ENCODE results near the gene HYAL2.

HYAL2 gene

DNA sequence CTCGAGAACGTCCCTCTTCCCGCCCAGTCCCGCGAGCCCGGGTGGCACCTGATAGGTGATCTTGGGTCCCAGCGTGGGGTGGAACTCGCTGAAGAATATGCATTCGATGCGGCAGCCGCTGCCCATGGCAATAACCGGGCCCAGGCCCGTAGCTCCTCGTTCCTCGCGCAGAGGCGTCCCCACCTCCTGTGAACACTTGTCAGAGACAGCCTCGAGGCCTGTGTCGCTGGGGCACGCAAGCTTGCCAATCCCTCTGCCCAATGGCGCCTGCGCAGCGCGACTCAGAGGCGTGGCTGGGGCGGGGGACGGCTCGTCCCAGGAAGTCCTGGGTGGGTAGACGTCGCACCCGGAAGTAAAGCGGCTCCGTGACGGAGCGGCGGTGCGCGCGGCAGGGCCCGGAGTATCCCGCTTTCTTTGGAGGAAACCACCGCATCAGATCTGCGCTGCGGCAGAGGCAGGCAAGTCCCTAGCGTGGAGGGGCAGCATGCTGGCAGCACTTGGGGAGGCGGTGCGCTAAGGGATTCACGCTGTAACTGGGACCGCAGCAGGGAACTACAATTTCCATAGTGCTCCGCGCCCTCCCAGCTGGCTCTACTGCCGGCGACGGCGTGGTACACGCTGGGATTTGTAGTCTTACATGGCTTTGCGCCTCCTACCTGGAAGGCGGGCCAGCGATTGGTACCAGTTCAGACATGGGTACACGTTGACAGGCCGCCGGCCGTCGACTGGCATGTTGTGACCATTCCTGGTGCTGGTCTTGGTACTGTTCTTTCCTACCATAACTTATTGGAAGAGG lies 28.2 kb upstream of the HYAL2 start, which contains the start of the genes CYB561D2 and NPRL2:
Gene CYB561D2 (plus strand): TSS at position 336 of the 796 bp plus-strand sequence. CDS start 572 bp downstream, outside the sequence.
Gene NPRL2 (minus strand): TSS at position 249 of the 796 bp plus-strand sequence. CDS start 123 bp downstream, at position 126.
- peak; percentile 98 to 99 for DNase-seq (ENCODE audit: low read depth in 2 of 2)

DNA sequence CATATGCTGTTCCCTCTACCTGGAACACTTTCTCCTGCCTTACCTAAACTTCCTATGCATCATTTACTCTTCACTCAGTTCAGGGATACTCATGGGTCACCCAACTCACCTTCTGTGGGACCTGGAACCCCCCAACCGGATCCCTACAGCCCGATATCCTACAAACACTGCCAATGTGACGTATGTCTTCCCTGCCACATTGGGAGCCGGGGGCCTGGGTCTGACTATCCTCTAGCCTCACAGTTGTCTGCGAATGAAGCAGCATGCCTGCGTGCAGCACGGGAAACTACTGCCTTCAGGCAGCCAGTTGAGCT lies 27.6 kb upstream of the HYAL2 start:
- no peak for DNase-seq (ENCODE audit: low read depth in 2 of 2)

DNA sequence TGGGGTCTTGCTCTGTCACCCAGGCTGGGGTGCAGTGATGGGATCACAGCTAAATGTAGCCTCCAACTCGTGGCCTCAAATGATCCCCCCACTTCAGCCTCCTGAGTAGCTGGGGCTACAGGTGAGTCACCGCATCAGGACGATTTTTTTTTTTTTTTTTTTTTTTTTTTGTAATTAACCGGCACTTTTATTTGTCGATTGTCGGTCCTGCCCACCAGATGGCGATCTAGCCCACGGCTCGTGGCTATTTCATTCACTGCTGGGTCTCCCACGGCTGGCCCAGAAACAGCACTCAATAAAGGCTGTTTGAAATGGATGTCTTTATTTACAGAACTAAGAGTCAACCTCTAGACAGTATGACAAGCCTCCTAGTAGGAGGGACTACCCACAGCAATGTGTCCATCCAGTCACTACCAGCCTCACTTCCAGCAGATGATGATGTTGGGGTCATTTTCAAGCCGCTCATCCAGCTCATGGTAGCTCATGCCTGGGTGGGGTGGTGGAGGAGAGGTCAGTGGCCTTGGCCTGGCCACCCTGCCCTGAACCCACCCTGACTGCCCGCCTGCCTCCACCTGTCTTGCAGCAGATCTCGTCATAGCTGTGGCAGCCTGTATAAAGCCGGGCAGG lies 24.8 kb upstream of the HYAL2 start:
- DNase-seq (ENCODE audit: low read depth in 2 of 2) = peak; percentile 59 to 67

DNA sequence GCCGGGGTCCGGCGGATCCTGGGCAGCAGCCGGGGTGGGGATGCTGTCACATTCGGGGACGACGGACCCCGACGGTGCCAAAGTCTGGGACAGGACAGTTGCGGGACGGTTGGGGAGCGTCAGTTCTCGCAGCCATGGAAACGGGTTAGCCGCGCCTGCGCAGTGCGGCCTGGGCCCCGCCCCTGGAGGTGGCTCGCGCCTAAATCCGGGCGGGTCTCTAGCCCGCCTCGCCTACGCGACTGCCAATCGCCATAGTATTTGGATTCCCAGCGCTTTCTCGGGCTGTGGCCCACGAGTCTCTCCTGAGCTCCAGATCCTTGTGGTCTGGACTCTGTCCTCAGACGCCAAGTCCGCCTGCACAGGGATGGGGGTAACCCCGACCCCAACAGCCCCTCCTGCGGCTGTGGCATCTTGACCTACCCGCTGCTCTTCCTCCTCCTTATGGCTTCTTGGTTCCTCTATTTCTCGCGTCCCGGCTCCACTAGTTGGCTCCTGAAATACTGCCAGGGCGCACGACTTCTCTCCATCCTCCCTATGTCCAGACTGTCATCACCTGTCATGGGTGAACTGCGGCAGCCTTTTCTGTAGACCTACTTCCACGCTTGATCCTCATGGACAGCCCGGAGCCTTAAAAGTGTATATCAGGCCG lies 23.2 kb upstream of the HYAL2 start, which contains the start of gene ZMYND10:
Gene ZMYND10 (minus strand): TSS at position 147 of the 649 bp plus-strand sequence. CDS start 153 bp downstream, outside the sequence.
- DNase-seq (ENCODE audit: low read depth in 2 of 2) = peak; percentile 76 to 78

DNA sequence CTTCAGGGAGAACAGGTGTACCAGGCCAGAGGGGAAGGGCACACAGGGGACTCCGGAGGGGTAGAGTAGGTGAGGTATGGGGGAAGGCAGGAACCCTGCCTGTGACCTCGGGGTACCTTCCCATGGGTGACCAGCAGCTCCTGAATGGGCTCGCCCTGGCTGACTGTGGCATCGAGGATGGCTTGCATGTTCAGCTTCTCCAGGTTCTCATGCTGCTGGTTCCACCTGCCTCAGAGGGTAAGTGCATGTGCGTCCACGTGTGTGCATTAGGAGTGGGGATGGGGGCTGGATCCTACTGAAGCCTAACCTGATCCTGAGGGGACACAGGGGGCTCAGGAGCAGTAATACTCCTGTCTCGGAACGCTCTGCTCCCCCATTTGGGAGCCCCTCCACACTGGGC lies 22.5 kb upstream of the HYAL2 start:
- DNase-seq (ENCODE audit: low read depth in 2 of 2) = no peak

DNA sequence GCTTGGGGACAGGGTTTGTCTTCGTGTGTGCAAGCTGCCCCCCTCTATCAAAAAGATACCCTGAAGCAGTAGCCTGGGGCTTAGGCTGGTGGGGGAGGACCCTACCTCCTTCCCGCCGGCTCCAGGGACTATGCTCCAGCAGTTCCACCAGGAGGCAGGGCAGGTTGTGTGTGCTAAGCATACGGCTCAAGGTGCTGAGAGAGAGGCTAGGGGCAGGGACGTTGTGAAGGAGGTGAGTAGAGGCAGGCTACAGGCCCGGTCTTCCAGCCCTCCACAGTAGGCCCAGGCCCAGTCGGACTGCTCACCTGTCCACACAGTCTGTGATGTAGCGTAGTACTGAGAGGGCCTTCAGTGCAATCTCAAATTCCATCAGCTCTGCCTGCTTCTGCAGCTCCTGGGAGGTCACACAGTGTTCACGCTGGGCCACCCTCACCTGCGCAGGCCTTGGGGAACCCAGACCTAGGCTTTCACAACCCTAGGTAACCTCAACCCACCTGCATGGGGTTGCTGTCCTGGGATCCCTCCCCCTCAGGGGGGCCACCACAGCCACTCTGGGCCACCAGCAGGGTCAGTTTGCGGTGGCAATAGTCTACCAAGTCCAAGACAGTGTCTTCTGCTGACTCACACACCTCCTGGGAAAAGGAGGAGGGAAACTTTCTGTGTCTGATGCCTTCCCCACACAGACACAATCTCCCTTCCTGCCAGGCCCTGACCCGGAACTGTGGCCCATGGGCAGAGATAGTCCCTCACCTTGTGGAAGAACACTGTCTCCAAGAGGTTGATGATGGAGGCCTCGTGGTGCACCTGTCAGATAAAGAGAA lies 20.5 kb upstream of the HYAL2 start:
- DNase-seq (ENCODE audit: low read depth in 2 of 2) = no peak

DNA sequence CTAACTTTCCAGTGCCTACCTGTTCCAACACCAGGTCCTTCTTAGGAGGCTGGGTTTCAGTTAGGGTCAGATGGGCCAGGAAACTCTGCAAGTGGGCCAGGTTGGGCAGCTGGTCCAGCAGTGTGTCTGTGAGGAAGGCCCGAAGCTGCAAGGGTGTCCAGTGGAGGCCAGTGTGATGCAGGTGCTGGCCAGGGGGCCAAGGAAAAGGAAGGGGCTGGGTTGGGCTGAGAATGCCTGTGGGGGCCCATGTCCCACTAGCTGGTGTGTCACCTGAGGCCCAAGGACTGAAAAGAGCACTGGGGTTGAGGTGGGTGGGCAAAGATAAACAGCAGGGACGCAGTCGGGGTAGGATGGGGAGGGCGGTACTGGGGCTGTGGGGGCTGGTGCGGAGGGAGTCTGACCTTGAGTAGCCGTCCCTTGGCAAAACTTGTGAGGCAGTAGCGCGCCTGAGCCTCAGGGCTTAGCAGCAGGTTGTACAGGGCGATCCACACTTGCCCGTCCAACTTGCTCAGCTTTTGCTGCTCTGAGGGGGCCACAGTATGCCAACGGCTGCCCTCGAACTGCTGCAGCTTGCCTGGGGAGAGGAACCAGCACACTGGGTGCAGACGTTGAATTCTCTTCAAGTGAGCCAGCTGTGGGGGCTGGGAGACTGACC lies 19.6 kb upstream of the HYAL2 start:
- DNase-seq (ENCODE audit: low read depth in 2 of 2) = no peak

DNA sequence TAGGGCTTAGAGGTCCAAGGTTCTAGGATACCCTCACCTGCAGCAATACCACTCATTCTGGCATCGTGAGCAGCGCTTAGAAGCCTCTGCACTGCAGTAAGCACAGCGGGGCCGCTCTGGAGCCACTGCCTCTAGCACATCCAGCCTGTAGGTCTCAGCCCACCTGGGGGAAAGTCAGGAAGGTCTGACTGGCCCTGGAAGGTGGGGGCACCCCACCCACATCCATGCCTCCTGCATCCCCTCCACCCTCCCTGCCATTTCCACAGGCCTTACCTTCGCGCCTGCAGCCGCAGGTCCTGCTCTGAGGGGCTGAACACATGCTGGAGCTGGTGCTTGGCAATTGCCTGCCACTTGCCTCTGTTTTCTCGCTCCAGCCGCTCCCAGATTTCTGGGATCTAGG lies 19.0 kb upstream of the HYAL2 start:
- no peak for DNase-seq (ENCODE audit: low read depth in 2 of 2)

DNA sequence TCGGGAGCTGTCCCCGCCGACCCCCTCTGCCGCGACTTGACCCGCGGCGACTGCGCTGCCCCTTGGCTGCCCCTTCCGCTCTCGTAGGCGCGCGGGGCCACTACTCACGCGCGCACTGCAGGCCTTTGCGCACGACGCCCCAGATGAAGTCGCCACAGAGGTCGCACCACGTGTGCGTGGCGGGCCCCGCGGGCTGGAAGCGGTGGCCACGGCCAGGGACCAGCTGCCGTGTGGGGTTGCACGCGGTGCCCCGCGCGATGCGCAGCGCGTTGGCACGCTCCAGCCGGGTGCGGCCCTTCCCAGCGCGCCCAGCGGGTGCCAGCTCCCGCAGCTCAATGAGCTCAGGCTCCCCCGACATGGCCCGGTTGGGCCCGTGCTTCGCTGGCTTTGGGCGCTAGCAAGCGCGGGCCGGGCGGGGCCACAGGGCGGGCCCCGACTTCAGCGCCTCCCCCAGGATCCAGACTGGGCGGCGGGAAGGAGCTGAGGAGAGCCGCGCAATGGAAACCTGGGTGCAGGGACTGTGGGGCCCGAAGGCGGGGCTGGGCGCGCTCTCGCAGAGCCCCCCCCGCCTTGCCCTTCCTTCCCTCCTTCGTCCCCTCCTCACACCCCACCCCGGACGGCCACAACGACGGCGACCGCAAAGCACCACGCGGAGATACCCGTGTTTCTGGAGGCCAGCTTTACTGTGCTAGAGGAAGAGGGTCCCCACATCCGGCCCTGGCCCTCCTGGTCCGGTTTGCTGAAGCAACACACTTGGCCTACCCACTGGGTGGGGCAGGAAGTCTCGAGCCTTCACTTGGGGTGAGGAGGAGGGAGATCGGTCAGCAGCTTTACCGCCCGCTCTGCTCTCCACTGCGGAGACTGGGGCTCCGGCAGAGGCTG lies 18.1 kb upstream of the HYAL2 start, which contains the start of gene RASSF1:
Gene RASSF1 (minus strand): TSS at position 389 of the 882 bp plus-strand sequence. CDS start 31 bp downstream, at position 358.
- DNase-seq (ENCODE audit: low read depth in 2 of 2) = peak; percentile 59 to 79

DNA sequence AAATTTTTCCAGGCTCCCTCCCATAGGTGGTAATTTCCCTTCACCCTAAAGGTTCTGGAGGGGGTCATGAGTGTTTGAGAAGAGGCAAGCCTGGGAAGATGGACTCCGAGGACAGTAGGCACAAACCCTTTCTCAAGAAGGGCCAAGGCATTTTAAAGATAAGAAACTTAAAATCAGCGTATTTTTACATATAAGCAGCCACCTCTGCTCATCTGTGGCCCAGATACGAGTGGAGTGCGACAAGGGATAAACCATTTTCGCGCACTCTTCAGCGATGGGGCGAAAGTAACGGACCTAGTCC lies 17.6 kb upstream of the HYAL2 start:
- no peak for DNase-seq (ENCODE audit: low read depth in 2 of 2)

DNA sequence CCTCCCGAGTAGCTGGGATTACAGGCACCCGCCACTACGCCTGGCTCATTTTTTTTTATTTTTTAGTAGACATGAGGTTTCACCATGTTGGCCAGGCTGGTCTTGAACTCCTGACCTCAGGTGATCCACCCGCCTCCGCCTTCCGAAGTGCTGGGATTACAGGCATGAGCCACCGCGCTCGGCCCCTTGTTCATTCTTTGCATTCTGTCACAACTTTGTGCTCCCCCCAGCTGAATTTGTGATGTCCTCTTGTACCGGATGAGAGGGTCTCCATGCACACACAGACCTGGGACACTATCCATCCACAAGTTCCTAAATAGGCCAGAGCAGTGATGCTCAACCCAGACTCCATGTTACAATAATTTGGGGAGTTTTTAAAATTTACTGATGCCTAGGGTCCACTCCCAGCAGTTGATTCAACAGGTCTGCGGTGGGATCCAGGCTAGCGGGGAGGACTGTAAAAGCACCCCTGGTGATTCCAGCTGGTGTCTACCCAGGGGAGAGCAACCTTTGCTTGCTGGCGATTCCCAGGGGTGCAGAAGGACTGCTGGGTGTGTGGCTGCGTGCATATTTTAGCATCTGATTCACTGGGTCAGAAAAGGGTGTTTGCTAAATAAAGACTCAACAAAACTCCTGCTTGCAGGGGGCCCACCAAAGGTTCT lies 17.1 kb upstream of the HYAL2 start:
- DNase-seq (ENCODE audit: low read depth in 2 of 2) = no peak

DNA sequence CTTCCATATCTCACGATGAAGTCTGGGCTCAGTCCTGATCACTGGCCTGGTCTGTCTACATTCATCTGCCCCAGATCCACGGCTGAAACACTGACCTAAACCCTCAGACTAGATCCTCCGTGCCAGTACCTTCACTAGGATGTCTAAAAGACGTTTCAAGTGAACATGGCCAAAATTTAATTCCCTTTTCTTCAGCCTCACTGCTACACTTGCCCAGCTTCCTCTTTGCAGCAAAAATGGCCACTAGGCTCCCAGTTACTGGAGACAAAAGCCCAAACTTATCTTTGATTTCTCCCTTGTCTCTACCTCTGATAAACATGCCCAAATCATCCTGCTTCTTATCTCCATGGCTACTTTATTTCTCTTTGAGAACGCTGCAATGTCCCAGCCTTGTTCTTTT lies 16.4 kb upstream of the HYAL2 start:
- no peak for DNase-seq (ENCODE audit: low read depth in 2 of 2)

DNA sequence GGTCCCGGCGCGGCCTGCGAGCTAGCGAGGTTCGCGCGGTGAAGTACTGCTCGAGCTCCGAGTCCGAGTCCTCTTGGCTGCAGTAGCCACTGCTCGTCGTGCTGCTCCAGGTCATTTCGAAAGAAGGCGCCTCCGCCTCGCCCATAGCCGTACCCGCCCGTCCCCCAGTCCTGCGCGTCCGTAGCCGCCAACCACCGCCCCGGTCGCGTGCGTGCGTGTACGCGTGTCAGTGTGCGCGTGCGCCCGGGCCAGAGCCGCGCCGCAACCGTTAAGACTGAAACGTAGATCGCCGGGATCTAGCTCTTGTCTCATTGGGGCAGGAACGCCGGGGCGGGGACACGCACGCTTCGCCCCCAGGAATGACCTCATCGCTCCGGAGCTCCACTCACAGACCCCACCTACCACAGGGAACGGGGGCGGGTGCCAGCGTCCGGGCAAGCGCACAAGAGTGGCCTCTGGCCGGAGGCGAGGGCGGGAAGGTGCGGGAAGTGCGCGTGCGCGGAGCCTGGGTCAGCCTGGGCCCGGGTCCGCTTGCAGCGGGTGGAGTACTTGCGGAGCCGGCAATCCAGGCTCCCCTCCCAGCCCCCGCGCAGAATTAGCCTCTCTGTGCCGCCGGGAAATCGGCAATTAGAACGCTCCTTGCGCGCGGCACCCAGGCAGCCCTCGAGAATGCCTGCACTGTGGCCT lies 14.8 kb upstream of the HYAL2 start:
- peak; percentile 91 to 98 for DNase-seq (ENCODE audit: low read depth in 2 of 2)

DNA sequence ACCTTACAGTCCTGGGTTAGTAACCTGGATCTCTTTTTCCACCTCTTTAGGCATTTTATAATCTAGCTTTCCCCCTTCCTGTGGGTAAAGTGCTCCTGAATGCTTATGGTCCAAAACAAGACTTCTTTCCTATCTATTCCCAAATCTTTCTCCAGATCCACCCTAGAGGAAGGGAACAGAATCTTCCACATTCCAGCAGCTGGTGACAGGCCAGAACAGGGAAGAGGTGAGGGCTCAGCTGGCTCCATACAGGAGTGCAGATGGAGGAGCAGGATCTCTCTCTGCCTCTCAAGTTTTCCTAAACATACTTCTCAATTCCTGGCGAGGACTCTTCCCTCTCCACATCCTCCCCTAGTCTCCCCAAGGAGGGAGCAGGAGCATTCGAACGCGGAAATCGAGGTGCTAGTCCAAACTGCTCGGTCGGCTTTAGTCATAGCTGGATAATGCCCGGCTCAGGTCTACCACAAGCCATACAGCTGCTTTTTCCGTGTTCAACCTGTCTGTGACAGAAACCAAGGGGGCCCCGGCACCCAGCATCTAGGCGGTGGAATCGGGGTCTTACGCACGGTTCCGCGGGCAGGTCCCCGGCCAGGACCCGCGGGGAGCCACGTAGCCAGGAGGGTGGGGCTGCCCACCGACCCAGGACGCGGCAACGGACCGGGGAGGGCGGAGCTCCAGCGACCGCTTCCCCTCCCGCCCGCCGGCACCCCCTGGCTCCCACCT lies 14.1 kb upstream of the HYAL2 start:
- DNase-seq (ENCODE audit: low read depth in 2 of 2) = peak in 1 of 2 donors; percentile 40

DNA sequence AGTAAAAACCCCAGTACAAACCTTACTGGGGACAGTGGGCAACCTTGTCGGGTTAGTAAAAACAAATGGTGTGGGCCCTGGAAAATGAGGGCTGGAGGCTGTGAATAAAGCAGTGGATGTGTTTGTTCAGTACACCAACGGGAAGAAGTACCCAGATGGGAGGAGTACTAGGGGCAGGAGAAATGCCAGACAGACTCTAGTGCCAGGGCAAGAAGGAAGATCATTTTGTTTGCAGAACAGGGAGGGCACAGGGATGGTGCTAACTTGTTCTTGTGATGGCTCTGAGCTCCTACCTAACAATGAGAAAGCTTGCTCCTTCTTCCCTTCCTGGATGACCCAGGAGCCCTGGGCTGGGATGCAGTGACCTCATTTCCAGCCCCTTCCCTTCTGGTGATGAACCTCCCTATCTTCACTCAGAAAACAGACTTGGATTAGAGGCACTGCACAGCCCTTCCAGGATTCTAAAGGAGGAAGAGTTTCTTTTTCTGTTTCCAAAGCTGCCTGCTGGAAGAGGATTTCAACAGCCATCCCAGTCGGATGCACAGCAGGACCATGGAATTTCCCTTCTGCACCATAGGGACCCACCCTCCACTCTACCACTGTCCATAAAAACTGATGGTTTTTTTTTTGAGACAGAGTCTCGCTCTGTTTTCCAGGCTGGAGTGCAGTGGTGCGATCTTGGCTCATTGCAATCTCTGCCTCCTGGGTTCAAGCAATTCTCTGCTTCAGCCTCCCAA lies 12.0 kb upstream of the HYAL2 start:
- DNase-seq (ENCODE audit: low read depth in 2 of 2) = no peak

DNA sequence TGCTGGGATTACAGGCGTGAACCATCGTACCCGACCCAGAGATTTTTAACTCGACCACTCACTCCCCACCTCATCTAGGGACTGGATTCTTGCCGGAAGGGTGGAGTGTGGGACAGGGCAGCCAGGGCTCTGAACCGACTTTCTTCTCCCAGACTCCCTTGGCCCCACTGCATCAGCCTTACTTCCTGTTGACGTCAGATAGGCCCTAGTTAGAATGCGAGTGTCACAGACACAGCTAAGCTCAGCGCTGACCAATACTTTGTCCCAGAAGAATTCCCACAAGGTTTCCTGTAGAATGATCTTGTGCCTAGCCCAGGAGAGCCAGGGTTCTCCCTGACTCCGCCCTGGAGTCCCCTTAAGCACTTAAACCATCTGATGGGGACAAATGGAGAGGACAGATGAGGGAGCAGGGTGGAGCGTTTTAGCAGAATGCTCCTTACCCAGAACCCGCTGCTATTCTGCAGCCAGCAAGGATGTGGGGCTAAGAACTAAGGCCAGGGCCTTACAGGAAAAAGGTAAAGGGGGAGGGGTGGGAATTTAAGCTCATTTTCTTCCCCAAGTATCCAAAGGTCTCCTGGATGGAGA lies 11.3 kb upstream of the HYAL2 start:
- no peak for DNase-seq (ENCODE audit: low read depth in 2 of 2)

DNA sequence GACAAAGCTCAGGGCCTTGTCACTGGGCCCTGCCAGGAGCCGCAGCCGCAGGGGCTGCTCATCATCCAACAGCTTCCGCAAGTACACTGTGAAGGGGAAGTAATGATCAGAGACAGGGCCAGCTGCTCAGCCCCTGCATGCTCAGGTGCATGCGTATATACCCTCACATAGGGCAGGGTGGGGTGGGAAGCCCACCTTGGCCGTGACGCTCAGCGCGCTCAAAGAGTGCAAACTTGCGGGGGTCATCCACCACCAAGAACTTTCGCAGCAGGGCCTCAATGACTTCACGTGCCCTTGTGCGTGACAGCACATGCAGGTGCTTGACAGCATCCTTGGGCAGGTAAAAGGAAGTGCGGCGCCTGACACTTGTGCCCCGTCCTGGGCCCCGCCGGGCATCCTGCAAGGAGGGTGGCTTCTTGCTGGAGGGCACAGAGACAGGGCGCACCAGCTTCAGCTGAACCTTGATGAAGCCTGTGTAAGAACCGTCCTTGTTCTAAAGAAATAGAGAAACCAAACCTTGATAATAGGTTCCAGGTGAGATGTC lies 8.9 kb upstream of the HYAL2 start:
- no peak for DNase-seq (ENCODE audit: low read depth in 2 of 2)
